ENCODE data around the gene STS. TPM values are rescaled to one million over a fixed set of nuclear protein-coding genes. Genes with fewer than 3 reads are reported as not detected.

Gene STS
- total and polyA plus RNA-seq, 2 of the 8 experiments (the other 6 are each of a cell fraction or from before 2014, with no cell fraction given), result 0.67 to 1.5 TPM

GRCh38 chrX:7127056-7127455 is 20.5 kb upstream of the STS start (continued):
- TF ChIP-seq ATF3 (IDR thresholded peaks at IDR 0.05; ENCODE audit: insufficient read depth, low read depth, low read length), result no peak
